HepG2 (cell line): Measurements from ENCODE around the gene GDF7. TPM values are rescaled to one million over a fixed set of nuclear protein-coding genes. Genes with fewer than 3 reads are reported as not detected.

Experiments used
- ATAC-seq: fragments of 200-7000 bp; cut with Tn5 transposase; 3 replicates; pipeline ENCODE4 v1.9.1; 2020; ENCODE audit warnings: mild to moderate bottlenecking, moderate library complexity
- BruUV-seq: library from RNA; stranded (reverse); fragments of 400-500 nt; replicated peaks from 2 replicates; lab custom pipeline; 2021; lab: Mats Ljungman, UMichigan
- CTCF ChIA-PET: fragments of 300-600 bp; formaldehyde crosslinking; extraction: SDS; loops from one replicate; lab custom pipeline; 2021; ENCODE audit warnings: low total read pairs, inconsistent platforms, low intra/inter-chr PET ratio; lab: Yijun Ruan, JAX
- POLR2A ChIA-PET: fragments of 350-600 bp; sonication (Branson Sonifier 250); formaldehyde crosslinking; loops from one replicate; lab custom pipeline; 2020; ENCODE audit warnings: antibody characterized with exemption, inconsistent platforms; lab: Yijun Ruan, JAX
- DNase-seq: peaks from one replicate; pipeline ENCODE4 v3.0.0-alpha.2; 2015; ENCODE audit warnings: low spot score
- FAIRE-seq: peaks from 3 replicates; lab custom pipeline; 2011; peaks lifted over from hg19 to GRCh38; lab: Jason Lieb, UNC
- H2AFZ ChIP-seq: one replicate; pipeline ENCODE4 v1.6.1; 2011; ENCODE audit warnings: low read length, inconsistent platforms
- H3K27ac ChIP-seq: fragments of 300-600 bp; 3 replicates; pipeline ENCODE4 v1.8.0; 2011; ENCODE audit warnings: mixed run types, mild to moderate bottlenecking, mixed read lengths, low read length, inconsistent platforms; ENCODE audit not compliant: insufficient read depth; ENCODE audit errors: extremely low read length
- H3K27me3 ChIP-seq, 2 experiments: fragments of 200-600 bp in 1 of 2; 2 replicates in 1 of 2; 3 replicates in 1 of 2; pipeline versions ENCODE4 v1.6.0 to v1.8.0; 2011; ENCODE audit warnings: low read length in 2 of 2, mild to moderate bottlenecking in 2 of 2, moderate library complexity in 2 of 2, inconsistent platforms in 1 of 2; ENCODE audit not compliant: insufficient read depth in 2 of 2, control insufficient read depth in 1 of 2
- H3K36me3 ChIP-seq, 2 experiments: fragments of 200-600 bp in 1 of 2; replicated peaks in 1 of 2; 2 replicates in 1 of 2; 3 replicates in 1 of 2; pipeline versions ENCODE4 v1.5.1 to v1.8.0; 2011; ENCODE audit warnings: low read length in 2 of 2, inconsistent platforms in 1 of 2; ENCODE audit not compliant: insufficient read depth in 2 of 2, control insufficient read depth in 1 of 2
- H3K4me1 ChIP-seq: 2 replicates; pipeline ENCODE4 v1.5.1; 2012; ENCODE audit warnings: low read length, inconsistent platforms; ENCODE audit not compliant: insufficient read depth
- H3K4me2 ChIP-seq: 2 replicates; pipeline ENCODE4 v1.6.0; 2011; ENCODE audit warnings: low read depth, low read length, inconsistent platforms
- H3K4me3 ChIP-seq, 3 experiments: fragments of 200-600 bp in 1 of 3; sonication (generic), shearing (Covaris generic) in 1 of 3; replicated peaks in 1 of 3; 2 replicates each; pipeline ENCODE4 v1.5.1; 2011 to 2016; ENCODE audit warnings: low read length in 3 of 3, inconsistent platforms in 2 of 3, low read depth in 2 of 3, mild to moderate bottlenecking in 2 of 3, control low read depth in 1 of 3, mixed read lengths in 1 of 3; ENCODE audit not compliant: insufficient read depth in 1 of 3
- H3K79me2 ChIP-seq: one replicate; pipeline ENCODE4 v1.6.1; 2011; ENCODE audit warnings: low read length, inconsistent platforms; ENCODE audit not compliant: insufficient read depth
- H3K9ac ChIP-seq: 2 replicates; pipeline ENCODE4 v1.6.0; 2011; ENCODE audit warnings: mild to moderate bottlenecking, low read depth, low read length, inconsistent platforms; ENCODE audit not compliant: insufficient read depth
- H3K9me3 ChIP-seq: 2 replicates; pipeline ENCODE4 v1.5.1; 2012; ENCODE audit warnings: mild to moderate bottlenecking, low read length
- H4K20me1 ChIP-seq: 2 replicates; pipeline ENCODE4 v1.6.0; 2011; ENCODE audit warnings: inconsistent platforms, mild to moderate bottlenecking, low read length, moderate library complexity; ENCODE audit not compliant: insufficient read depth
- ATF4 ChIP-seq, 2 experiments: fragments of 450-650 bp in 1 of 2; sonication (generic) in 1 of 2; formaldehyde crosslinking; IDR thresholded peaks; 2 replicates each; pipeline versions ENCODE4 v1.5.0 to v1.8.0; 2020 to 2022; ENCODE audit warnings: mild to moderate bottlenecking in 1 of 2, missing genetic modification reagents in 1 of 2
- MYC ChIP-seq: sonication (generic); formaldehyde crosslinking; IDR thresholded peaks from 2 replicates; pipeline ENCODE4 v1.9.0; 2021; ENCODE audit warnings: missing genetic modification reagents, borderline replicate concordance
- ONECUT2 ChIP-seq: sonication (generic); formaldehyde crosslinking; IDR thresholded peaks from 2 replicates; pipeline ENCODE4 v1.4.0; 2020; ENCODE audit warnings: missing genetic modification reagents
- PAXIP1 ChIP-seq: sonication (generic); formaldehyde crosslinking; conservative IDR thresholded peaks from 2 replicates; pipeline ENCODE4 v1.4.0; 2020; ENCODE audit warnings: mild to moderate bottlenecking, missing genetic modification reagents, moderate library complexity
- SMAD3 ChIP-seq: sonication (generic); formaldehyde crosslinking; IDR thresholded peaks from 2 replicates; pipeline ENCODE4 v1.4.0; 2020; ENCODE audit warnings: missing genetic modification reagents
- SMYD3 ChIP-seq: sonication (generic); formaldehyde crosslinking; IDR thresholded peaks from 2 replicates; pipeline ENCODE4 v1.8.1; 2023; ENCODE audit warnings: mild to moderate bottlenecking, missing genetic modification reagents
- TAF15 ChIP-seq: fragments of 200-400 bp; formaldehyde crosslinking; IDR thresholded peaks from one replicate; pipeline ENCODE4 v1.6.1; 2018; ENCODE audit warnings: mild to moderate bottlenecking, low read depth, low read length; ENCODE audit not compliant: poor library complexity, severe bottlenecking
- ZFY ChIP-seq: sonication (generic); formaldehyde crosslinking; IDR thresholded peaks from 2 replicates; pipeline ENCODE4 v1.4.0; 2020; ENCODE audit warnings: missing genetic modification reagents
- ZNF235 ChIP-seq: sonication (generic); formaldehyde crosslinking; IDR thresholded peaks from 2 replicates; pipeline ENCODE4 v1.8.1; 2023; ENCODE audit warnings: mild to moderate bottlenecking, missing genetic modification reagents, borderline replicate concordance
- ZNF567 ChIP-seq: sonication (generic); formaldehyde crosslinking; IDR thresholded peaks from 2 replicates; pipeline ENCODE4 v1.8.1; 2023; ENCODE audit warnings: mild to moderate bottlenecking, missing genetic modification reagents, borderline replicate concordance
- ZNF580 ChIP-seq: IDR thresholded peaks from 2 replicates; pipeline ENCODE4 v1.6.1; 2016; ENCODE audit warnings: low read depth, borderline replicate concordance
- WGBS: methylation state at CpG from one replicate; pipeline ENCODE4 v1.1.6; 2017; ENCODE audit warnings: low lambda C conversion rate; 5-methylcytosine and 5-hydroxymethylcytosine counted together
- in situ Hi-C: cut with HindIII; loops from 2 replicates; pipeline ENCODE4 v1.10.0; 2017; ENCODE audit warnings: low pct_unique_long_range_greater_than_20kb; ENCODE audit not compliant: extremely low pct_ligation_motif_present
- intact Hi-C: fragments of 100-400 bp; cut with micrococcal nuclease; formaldehyde crosslinking; loops from one replicate; pipeline ENCODE4 v1.10.0; 2022; ENCODE audit not compliant: unreplicated experiment
- polyA plus RNA-seq, 8 experiments: library from polyadenylated mRNA; depleted of rRNA in 3 of 8; stranded (reverse) in 7 of 8; unstranded in 1 of 8; fragments of >200 nt; fragmentation: Illumina TruSeq in 4 of 8; extraction: Trizol in 4 of 8; gene quantifications; 2 replicates each; pipeline versions ENCODE4 v1.2.1 to v1.2.3, GENCODE V29; 2011 to 2016; ENCODE audit warnings: low read depth in 4 of 8, missing spikeins in 1 of 8, mixed read lengths in 1 of 8; ENCODE audit not compliant: insufficient read depth in 1 of 8
- total RNA-seq, 5 experiments: library from RNA; depleted of rRNA; stranded (reverse); fragments of >200 nt; fragmentation: Illumina TruSeq; extraction: Trizol; gene quantifications; 2 replicates each; pipeline ENCODE4 v1.2.3, GENCODE V29; 2016; ENCODE audit warnings: low read depth in 1 of 5
- TF ChIP-seq, protein P1 (sequence below): sonication (generic); formaldehyde crosslinking; IDR thresholded peaks from 2 replicates; pipeline ENCODE4 v1.4.0; 2020; ENCODE audit warnings: missing genetic modification reagents

GDF7 gene
- total and polyA plus RNA-seq, 2 of the 13 experiments (the other 11 are each of a cell fraction or from before 2014, with no cell fraction given), result 1.6 to 15.0 TPM

DNA sequence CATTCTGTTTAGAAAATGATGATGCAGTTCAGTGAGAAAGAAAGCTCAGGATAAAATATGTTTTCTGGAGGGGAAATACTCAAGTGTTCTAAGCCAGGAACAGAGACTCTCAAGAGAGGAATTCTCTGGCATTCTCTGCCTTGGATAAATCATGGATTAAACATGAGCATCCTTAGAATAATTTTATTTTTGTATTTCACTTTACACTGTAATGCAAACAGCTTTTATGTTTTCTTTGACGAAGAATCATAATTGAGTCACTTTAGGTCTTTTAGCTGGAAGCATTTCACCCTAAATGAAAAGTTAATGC lies 11.1 kb downstream of the GDF7 start:
- Histone ChIP-seq H3K9ac (no peak overlapping the region), H3K27me3 (no peaks in the 10 kb centered on the region), H3K79me2 (no peaks in the 10 kb centered on the region), H3K27ac (no peak overlapping the region), H3K4me1 (peaks cover 44% of the 10 kb centered on the region), H3K4me3 (no peak overlapping the region), H3K4me2 (no peak overlapping the region), H3K9me3 (no peaks in the 10 kb centered on the region), H3K36me3 (peaks cover 9 to 20% of the 10 kb centered on the region in 2 experiments; a peak in 4 of 5 replicates), H4K20me1 (no peaks in the 10 kb centered on the region), H2AFZ (no peak overlapping the region)
- DNase-seq, result no peak
- FAIRE-seq, result no peak
- intact Hi-C loops (loop anchor here (5.0 kb wide), 1 partner anchor 79 kb away; no protein-coding TSS in a partner anchor), in situ Hi-C loops (no loop called here)
- POLR2A ChIA-PET, result interaction anchor here (6.3 kb wide), 1 partner anchor 14 kb away, joined by 216 read pairs; the partner anchor contains the start of gene GDF7
- TF ChIP-seq ONECUT2 (CRISPR knock-in tag) (no peak), ZNF235 (CRISPR knock-in tag) (no peak), TAF15 (no peak), ZNF580 (CRISPR knock-in tag) (no peak), MYC (no peak), ZFY (CRISPR knock-in tag) (no peak), SMYD3 (CRISPR knock-in tag) (no peak), SMAD3 (CRISPR knock-in tag) (no peak), ZNF567 (CRISPR knock-in tag) (no peak), PAXIP1 (CRISPR knock-in tag) (no peak), ATF4 (CRISPR knock-in tag; IDR thresholded peaks at IDR 0.05) (no peak)
- TF ChIP-seq, protein P1, sequence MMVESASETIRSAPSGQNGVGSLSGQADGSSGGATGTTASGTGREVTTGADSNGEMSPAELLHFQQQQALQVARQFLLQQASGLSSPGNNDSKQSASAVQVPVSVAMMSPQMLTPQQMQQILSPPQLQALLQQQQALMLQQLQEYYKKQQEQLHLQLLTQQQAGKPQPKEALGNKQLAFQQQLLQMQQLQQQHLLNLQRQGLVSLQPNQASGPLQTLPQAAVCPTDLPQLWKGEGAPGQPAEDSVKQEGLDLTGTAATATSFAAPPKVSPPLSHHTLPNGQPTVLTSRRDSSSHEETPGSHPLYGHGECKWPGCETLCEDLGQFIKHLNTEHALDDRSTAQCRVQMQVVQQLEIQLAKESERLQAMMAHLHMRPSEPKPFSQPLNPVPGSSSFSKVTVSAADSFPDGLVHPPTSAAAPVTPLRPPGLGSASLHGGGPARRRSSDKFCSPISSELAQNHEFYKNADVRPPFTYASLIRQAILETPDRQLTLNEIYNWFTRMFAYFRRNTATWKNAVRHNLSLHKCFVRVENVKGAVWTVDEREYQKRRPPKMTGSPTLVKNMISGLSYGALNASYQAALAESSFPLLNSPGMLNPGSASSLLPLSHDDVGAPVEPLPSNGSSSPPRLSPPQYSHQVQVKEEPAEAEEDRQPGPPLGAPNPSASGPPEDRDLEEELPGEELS, result no peak
- BruUV-seq, result no TSS peak
- ATAC-seq, result no peak
- CTCF ChIA-PET, result interaction anchor here (3.0 kb wide), 1 partner anchor 17 kb away, joined by 61 read pairs; no protein-coding TSS in a partner anchor
- WGBS, result 96% methylated on average over 1 of the region's 1 CpG
